ENCODE data around the gene WASF1. TPM values are rescaled to one million over a fixed set of nuclear protein-coding genes. Genes with fewer than 3 reads are reported as not detected.

The WASF1 gene
- total RNA-seq, 1 experiment from 2014 or later = 22.3 TPM

- Mint-ChIP-seq H3K4me1 (no peaks in the 10 kb centered on the region), H3K36me3 (peaks cover 57% of the 10 kb centered on the region), H3K4me3 (no peak overlapping the region), H3K27me3 (ENCODE audit: low read depth) (no peaks in the 10 kb centered on the region), H3K27ac (no peak overlapping the region), H3K9me3 (peaks cover 8% of the 10 kb centered on the region; the same call in 1 of the 2 replicates)
- ATAC-seq = no peak
- ChIA-PET CTCF (interaction anchor here (1.1 kb wide), 1 partner anchor 126 kb away, joined by 5 read pairs; no protein-coding TSS in a partner anchor), POLR2A (no interaction called here)
- no peak for DNase-seq (ENCODE audit: low spot score)
- no peak for TF ChIP-seq ETV6 (CRISPR knock-in tag; IDR thresholded peaks at IDR 0.05)
- TF ChIP-seq AR (CRISPR knock-in tag; IDR thresholded peaks at IDR 0.05) = no peak
These were observed 36.7 kb upstream of the WASF1 start for GRCh38 chr6:110216140-110216539.

GRCh38 chr6:110214338-110214737, 34.9 kb upstream of the WASF1 start:
- CTCF ChIA-PET = no interaction called here

More at GRCh38 chr6:110214338-110214737, 34.9 kb upstream of the WASF1 start:
- TF ChIP-seq AFF4 (CRISPR knock-in tag; IDR thresholded peaks at IDR 0.05; ENCODE audit: borderline replicate concordance) (no peak), KAT7 (CRISPR knock-in tag; IDR thresholded peaks at IDR 0.05; ENCODE audit: borderline replicate concordance) (no peak), ZNF263 (CRISPR knock-in tag; IDR thresholded peaks at IDR 0.05; ENCODE audit: low read depth) (no peak), CTCF (IDR thresholded peaks at IDR 0.05) (no peak), MXD4 (CRISPR knock-in tag; IDR thresholded peaks at IDR 0.05; ENCODE audit: borderline replicate concordance) (no peak), RELA (CRISPR knock-in tag; IDR thresholded peaks at IDR 0.05; ENCODE audit: borderline replicate concordance) (no peak), ZMAT4 (CRISPR knock-in tag; IDR thresholded peaks at IDR 0.05) (no peak), FOXP4 (CRISPR knock-in tag; IDR thresholded peaks at IDR 0.05) (no peak), FOXP1 (CRISPR knock-in tag; IDR thresholded peaks at IDR 0.05; ENCODE audit: borderline replicate concordance) (no peak), E2F5 (CRISPR knock-in tag; IDR thresholded peaks at IDR 0.05) (no peak), SMAD4 (CRISPR knock-in tag; IDR thresholded peaks at IDR 0.05) (no peak), ZNF396 (CRISPR knock-in tag; IDR thresholded peaks at IDR 0.05; ENCODE audit: borderline replicate concordance) (no peak), ZNF317 (CRISPR knock-in tag; IDR thresholded peaks at IDR 0.05; ENCODE audit: borderline replicate concordance, low read depth) (no peak)
- no peaks in the 10 kb centered on the region for H3K4me1 Mint-ChIP-seq
- no peak for DNase-seq (ENCODE audit: low spot score)
- H3K36me3 Mint-ChIP-seq = peaks cover 45% of the 10 kb centered on the region
- no peak overlapping the region for H3K4me3 Mint-ChIP-seq
- no peaks in the 10 kb centered on the region for H3K9me3 Mint-ChIP-seq
- no peaks in the 10 kb centered on the region for H3K27me3 Mint-ChIP-seq (ENCODE audit: low read depth)
- ATAC-seq = no peak
- H3K27ac Mint-ChIP-seq = no peak overlapping the region
- POLR2A ChIA-PET = no interaction called here

All from WTC11 (cell line).